H1 (cell line): ENCODE measurements around the gene YIPF5. TPM values are rescaled to one million over a fixed set of nuclear protein-coding genes. Genes with fewer than 3 reads are reported as not detected.

Experiments
- CTBP2 ChIP-seq: IDR thresholded peaks from 2 replicates; pipeline ENCODE4 v1.7.0; 2011; ENCODE audit warnings: borderline replicate concordance, mild to moderate bottlenecking, moderate library complexity, mixed read lengths, low read length; ENCODE audit not compliant: insufficient read depth, insufficient read length
- CTCF ChIP-seq, 3 experiments: IDR thresholded peaks; 1 replicate in 2 of 3; 2 replicates in 1 of 3; pipeline versions ENCODE4 v1.5.1 to v1.6.1; 2011; ENCODE audit warnings: low read length in 3 of 3, mild to moderate bottlenecking in 3 of 3, inconsistent platforms in 2 of 3, low read depth in 1 of 3, moderate library complexity in 1 of 3; ENCODE audit not compliant: insufficient read depth in 1 of 3; ENCODE audit errors: control extremely low read depth in 1 of 3
- E2F6 ChIP-seq: IDR thresholded peaks from 2 replicates; pipeline ENCODE4 v1.6.1; 2012; ENCODE audit warnings: inconsistent platforms
- EGR1 ChIP-seq: IDR thresholded peaks from 2 replicates; pipeline ENCODE4 v1.6.1; 2011; ENCODE audit warnings: low read depth, low read length, borderline replicate concordance
- POU5F1 ChIP-seq: IDR thresholded peaks from 2 replicates; pipeline ENCODE4 v1.6.1; 2011; ENCODE audit warnings: low read depth, mild to moderate bottlenecking, low read length, moderate library complexity
- RNF2 ChIP-seq: fragments of 200-900, 300-1000 bp; sonication (generic); IDR thresholded peaks from 2 replicates; pipeline ENCODE4 v1.7.1; 2016; ENCODE audit warnings: borderline replicate concordance, low read depth, mild to moderate bottlenecking, antibody characterized with exemption, low read length; ENCODE audit not compliant: poor library complexity, severe bottlenecking; ENCODE audit errors: missing control alignments
- SRF ChIP-seq: IDR thresholded peaks from 2 replicates; pipeline ENCODE4 v1.6.1; 2011; ENCODE audit warnings: mild to moderate bottlenecking, low read depth, low read length, moderate library complexity
- polyA plus RNA-seq, 7 experiments: library from polyadenylated mRNA; depleted of rRNA in 3 of 7; stranded (reverse) in 5 of 7; unstranded in 2 of 7; fragments of >200 nt in 5 of 7; fragments of 200-250 nt in 2 of 7; gene quantifications; 1 replicate in 5 of 7; 2 replicates in 1 of 7; 4 replicates in 1 of 7; pipeline versions ENCODE4 v1.2.1 to v1.2.3, GENCODE V29; 2011 to 2013; ENCODE audit warnings: missing spikeins in 2 of 7, mixed read lengths in 2 of 7
- total RNA-seq: library from RNA; stranded (reverse); fragmentation: NEBNext Ultra II Directional; extraction: Animal tissue kit (Norgen Biotek cat#: 25700); gene quantifications from 2 replicates; pipeline ENCODE4 v1.2.1, GENCODE V29; 2021

Gene YIPF5
- total and polyA plus RNA-seq, 2 of the 8 experiments (the other 6 are each of a cell fraction or from before 2014, with no cell fraction given), result 27.6 to 33.6 TPM

DNA sequence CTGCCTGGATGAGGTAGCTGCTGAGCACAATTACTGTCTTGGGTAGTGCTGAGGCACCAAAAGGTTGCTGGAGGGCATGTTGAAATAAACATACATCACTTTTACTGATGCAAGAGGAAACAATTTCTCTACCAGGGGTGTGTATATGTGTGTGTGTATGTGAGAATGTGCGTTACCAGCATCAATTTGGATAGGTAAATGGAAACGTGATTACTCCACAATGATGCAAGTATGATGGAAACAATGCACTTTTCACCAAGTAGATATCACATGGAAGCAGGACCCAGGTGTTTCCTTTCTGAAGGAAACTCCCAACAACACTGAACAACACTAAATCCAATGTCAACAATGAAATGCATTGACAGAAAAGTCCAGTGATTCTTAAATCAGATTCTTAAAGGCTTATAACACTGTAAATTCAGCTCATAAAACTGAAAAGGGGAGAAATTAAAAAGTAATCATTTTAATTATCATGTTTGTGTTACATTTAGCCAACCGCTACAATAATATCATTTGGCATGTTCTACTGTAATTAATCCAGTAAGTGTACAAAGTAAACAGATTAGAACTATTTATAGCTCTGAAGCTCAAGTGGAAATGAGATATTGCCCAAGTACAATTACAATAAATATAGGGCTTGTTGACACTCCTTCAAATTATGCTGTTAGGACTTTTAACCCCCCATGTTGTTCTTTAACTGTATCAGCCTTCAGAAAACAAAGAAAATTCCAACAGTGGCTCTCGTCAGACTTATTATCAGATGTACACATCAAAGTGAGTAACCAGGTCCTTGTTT, 25.3 kb downstream of the YIPF5 start (continued):
- TF ChIP-seq RNF2, result no peak
- TF ChIP-seq POU5F1, result no peak
- TF ChIP-seq EGR1, result no peak
- no peak for TF ChIP-seq CTCF (IDR thresholded peaks at IDR 0.05; ENCODE audit: control extremely low read depth in 1 of 3, insufficient read depth in 1 of 3, low read depth in 1 of 3, low read length in 3 of 3)
- TF ChIP-seq CTBP2, result no peak
- TF ChIP-seq E2F6, result no peak
- no peak for TF ChIP-seq SRF
- TF ChIP-seq, all 59 proteins: peak for 0
